T-cell (primary cell): Measurements from ENCODE around the gene HS2ST1. TPM values are rescaled to one million over a fixed set of nuclear protein-coding genes. Genes with fewer than 3 reads are reported as not detected.

ENCODE experiments used
- ATAC-seq, 4 experiments: fragments of 200-7000 bp in 3 of 4; fragments of 150-1000 bp in 1 of 4; cut with Tn5 transposase; replicated peaks in 1 of 4; 1 replicate in 3 of 4; 2 replicates in 1 of 4; pipeline ENCODE4 v1.10.0; 2021; ENCODE audit warnings: moderate library complexity in 3 of 4, mild to moderate bottlenecking in 2 of 4, moderate number of reproducible peaks in 1 of 4
- CTCF ChIA-PET, 2 donors: fragments of 300-600 bp; sonication (Branson Sonifier 250); formaldehyde crosslinking; loops; one replicate each; lab custom pipeline; 2022; ENCODE audit warnings: antibody characterized with exemption in 2 of 2; lab: Charles Lee
- POLR2A ChIA-PET, 2 donors: fragments of 300-600 bp; sonication (Branson Sonifier 250); formaldehyde crosslinking; loops; one replicate each; lab custom pipeline; 2022; ENCODE audit warnings: antibody characterized with exemption in 2 of 2; lab: Charles Lee
- DNase-seq, 35 experiments: peaks; one replicate each; pipeline versions ENCODE4 v3.0.0 to v3.0.0-alpha.2; 2013 to 2023
- H3K27ac ChIP-seq: one replicate; pipeline ENCODE4 v1.5.1; 2013; ENCODE audit warnings: low read length
- H3K27me3 ChIP-seq, 2 experiments: replicated peaks in 1 of 2; 1 replicate in 1 of 2; 2 replicates in 1 of 2; pipeline versions ENCODE4 v1.6.1 to v1.7.0; 2013; ENCODE audit warnings: low read length in 1 of 2, mixed read lengths in 1 of 2; ENCODE audit not compliant: control insufficient read depth in 2 of 2, insufficient read depth in 2 of 2; ENCODE audit errors: extremely low read depth in 1 of 2
- H3K36me3 ChIP-seq, 2 donors: 1 replicate in 1 of 2; 2 replicates in 1 of 2; pipeline versions ENCODE4 v1.6.1 to v1.7.0; 2013; ENCODE audit warnings: low read length in 1 of 2; ENCODE audit not compliant: control insufficient read depth in 2 of 2, insufficient read depth in 1 of 2; ENCODE audit errors: extremely low read depth in 1 of 2
- H3K4me1 ChIP-seq, 2 experiments: 1 replicate in 1 of 2; 2 replicates in 1 of 2; pipeline versions ENCODE4 v1.6.1 to v1.7.0; 2013; ENCODE audit warnings: low read length in 2 of 2, mixed read lengths in 1 of 2; ENCODE audit not compliant: insufficient read depth in 2 of 2, control insufficient read depth in 1 of 2; ENCODE audit errors: extremely low read depth in 1 of 2
- H3K4me3 ChIP-seq, 2 donors: 1 replicate in 1 of 2; 2 replicates in 1 of 2; pipeline versions ENCODE4 v1.5.1 to v1.7.0; 2013; ENCODE audit warnings: mild to moderate bottlenecking in 2 of 2, low read length in 1 of 2, moderate library complexity in 1 of 2; ENCODE audit not compliant: control insufficient read depth in 1 of 2; ENCODE audit errors: extremely low read depth in 1 of 2
- H3K9me3 ChIP-seq: 2 replicates; pipeline ENCODE4 v1.7.0; 2013
- H3K27ac Mint-ChIP-seq, 2 donors: one replicate each; pipeline ENCODE4 v1.8.0; 2020 to 2021; ENCODE audit warnings: mild to moderate bottlenecking in 2 of 2, mixed read lengths in 2 of 2
- H3K27me3 Mint-ChIP-seq, 2 donors: one replicate each; pipeline ENCODE4 v1.8.0; 2021 to 2022; ENCODE audit warnings: mixed read lengths in 2 of 2
- H3K36me3 Mint-ChIP-seq: one replicate; pipeline ENCODE4 v1.8.0; 2021; ENCODE audit warnings: mixed read lengths
- H3K4me1 Mint-ChIP-seq, 3 donors: one replicate each; pipeline ENCODE4 v1.8.0; 2020 to 2022; ENCODE audit warnings: mixed read lengths in 3 of 3, mild to moderate bottlenecking in 1 of 3
- H3K4me3 Mint-ChIP-seq, 3 donors: one replicate each; pipeline ENCODE4 v1.8.0; 2020 to 2022; ENCODE audit warnings: mild to moderate bottlenecking in 3 of 3, mixed read lengths in 3 of 3, moderate library complexity in 3 of 3
- H3K9me3 Mint-ChIP-seq, 3 donors: one replicate each; pipeline ENCODE4 v1.8.0; 2020 to 2022; ENCODE audit warnings: mixed read lengths in 3 of 3
- WGBS: methylation state at CpG from one replicate; pipeline ENCODE4 v1.1.5; 2013; ENCODE audit warnings: missing lambda C conversion rate; ENCODE audit not compliant: insufficient coverage; 5-methylcytosine and 5-hydroxymethylcytosine counted together
- total RNA-seq, 35 experiments: library from RNA in 6 of 35; stranded (reverse) in 6 of 35; fragments of 120-200 nt in 1 of 35; gene quantifications; one replicate each; pipeline versions ENCODE4 v1.2.1 to v1.2.4 and lab custom pipeline; 2013 to 2026

HS2ST1 gene
- total RNA-seq, 5 donors from 2014 or later (not counting 1 experiment from before 2014, with no cell fraction given), result 10.5 to 14.0 (median 11.0) TPM

- Histone ChIP-seq H3K27ac (no peak overlapping the region), H3K4me3 (no peak overlapping the region), H3K9me3 (no peaks in the 10 kb centered on the region), H3K36me3 (no peaks in the 10 kb centered on the region), H3K4me1 (no peaks in the 10 kb centered on the region), H3K27me3 (no peaks in the 10 kb centered on the region)
- CTCF ChIA-PET, result no interaction called here
- Mint-ChIP-seq H3K4me3 (no peak overlapping the region), H3K27me3 (no peaks in the 10 kb centered on the region), H3K36me3 (peaks cover 23% of the 10 kb centered on the region), H3K9me3 (no peaks in the 10 kb centered on the region), H3K27ac (no peak overlapping the region), H3K4me1 (peaks cover 0 to 8% (median 7%) of the 10 kb centered on the region in 3 donors)
- ATAC-seq (no peak), DNase-seq (no peak)
- POLR2A ChIA-PET, result no interaction called here
- WGBS, result no CpG with 5 or more reads among the region's 2 CpGs
Observed at GRCh38 chr1:86990826-86991225, 76.4 kb downstream of the HS2ST1 start.

GRCh38 chr1:86991549-86992186, 77.2 kb downstream of the HS2ST1 start:
- H3K36me3 Mint-ChIP-seq, result peaks cover 23% of the 10 kb centered on the region
- no peak overlapping the region for H3K4me3 ChIP-seq
- DNase-seq (no peak), ATAC-seq (no peak)
- H3K9me3 Mint-ChIP-seq, result no peaks in the 10 kb centered on the region
- no peaks in the 10 kb centered on the region for H3K27me3 Mint-ChIP-seq
- CTCF ChIA-PET, result no interaction called here
- no peaks in the 10 kb centered on the region for H3K27me3 ChIP-seq
- POLR2A ChIA-PET, result no interaction called here
- H3K9me3 ChIP-seq, result no peaks in the 10 kb centered on the region
- peaks cover 0 to 9% (median 9%) of the 10 kb centered on the region in 3 donors for H3K4me1 Mint-ChIP-seq
- H3K4me1 ChIP-seq, result no peaks in the 10 kb centered on the region
- H3K36me3 ChIP-seq, result no peaks in the 10 kb centered on the region
- 100% methylated on average over 5 of the region's 6 CpGs for WGBS
- H3K4me3 Mint-ChIP-seq, result no peak overlapping the region
- H3K27ac Mint-ChIP-seq, result no peak overlapping the region
- no peak overlapping the region for H3K27ac ChIP-seq

- H3K36me3 Mint-ChIP-seq, result peaks cover 19% of the 10 kb centered on the region
- CTCF ChIA-PET, result no interaction called here
- no peaks in the 10 kb centered on the region for H3K27me3 ChIP-seq
- H3K36me3 ChIP-seq, result no peaks in the 10 kb centered on the region
- no CpG with 5 or more reads among the region's 2 CpGs for WGBS
- POLR2A ChIA-PET, result no interaction called here
- ATAC-seq (no peak), DNase-seq (no peak)
- no peak overlapping the region for H3K4me3 Mint-ChIP-seq
- H3K9me3 ChIP-seq, result no peaks in the 10 kb centered on the region
- no peaks in the 10 kb centered on the region for H3K27me3 Mint-ChIP-seq
- no peaks in the 10 kb centered on the region for H3K9me3 Mint-ChIP-seq
- H3K4me1 ChIP-seq, result no peaks in the 10 kb centered on the region
- no peak overlapping the region for H3K4me3 ChIP-seq
- peaks cover 0 to 16% (median 9%) of the 10 kb centered on the region in 3 donors for H3K4me1 Mint-ChIP-seq
- H3K27ac ChIP-seq, result no peak overlapping the region
- H3K27ac Mint-ChIP-seq, result no peak overlapping the region
Observed at GRCh38 chr1:86992861-86993260, 78.4 kb downstream of the HS2ST1 start.

- H3K27me3 ChIP-seq, result no peaks in the 10 kb centered on the region
- ChIA-PET CTCF (no interaction called here), POLR2A (interaction anchor here (0.6 to 1.0 kb wide), 2 partner anchors 14 to 77 kb away, joined by 3 read pairs; no protein-coding TSS in a partner anchor)
- Mint-ChIP-seq H3K4me3 (no peak overlapping the region), H3K4me1 (peaks cover 0 to 16% (median 9%) of the 10 kb centered on the region in 3 donors), H3K27me3 (no peaks in the 10 kb centered on the region), H3K27ac (no peak overlapping the region), H3K9me3 (no peaks in the 10 kb centered on the region), H3K36me3 (peaks cover 15% of the 10 kb centered on the region)
- H3K4me3 ChIP-seq, result no peak overlapping the region
- H3K9me3 ChIP-seq, result no peaks in the 10 kb centered on the region
- DNase-seq (no peak), ATAC-seq (no peak)
- WGBS, result no CpG with 5 or more reads among the region's 4 CpGs
- no peaks in the 10 kb centered on the region for H3K36me3 ChIP-seq
- no peaks in the 10 kb centered on the region for H3K4me1 ChIP-seq
- no peak overlapping the region for H3K27ac ChIP-seq
Observed at GRCh38 chr1:86993269-86993985, 79.0 kb downstream of the HS2ST1 start.

GRCh38 chr1:86994061-86994460, 79.6 kb downstream of the HS2ST1 start:
- ATAC-seq, result no peak
- peaks cover 12% of the 10 kb centered on the region for H3K36me3 Mint-ChIP-seq
- no peaks in the 10 kb centered on the region for H3K4me1 ChIP-seq
- no peak overlapping the region for H3K27ac Mint-ChIP-seq
- no peaks in the 10 kb centered on the region for H3K9me3 Mint-ChIP-seq
- no peaks in the 10 kb centered on the region for H3K9me3 ChIP-seq
- H3K27me3 Mint-ChIP-seq, result no peaks in the 10 kb centered on the region
- peaks cover 0 to 16% (median 9%) of the 10 kb centered on the region in 3 donors for H3K4me1 Mint-ChIP-seq
- CTCF ChIA-PET, result no interaction called here
- no peak for DNase-seq
- no peaks in the 10 kb centered on the region for H3K36me3 ChIP-seq
- POLR2A ChIA-PET, result interaction anchor here (0.6 to 1.0 kb wide), 2 partner anchors 14 to 77 kb away, joined by 3 read pairs; no protein-coding TSS in a partner anchor
- H3K4me3 ChIP-seq, result no peak overlapping the region
- no peak overlapping the region for H3K4me3 Mint-ChIP-seq
- H3K27me3 ChIP-seq, result no peaks in the 10 kb centered on the region
- no peak overlapping the region for H3K27ac ChIP-seq

DNA sequence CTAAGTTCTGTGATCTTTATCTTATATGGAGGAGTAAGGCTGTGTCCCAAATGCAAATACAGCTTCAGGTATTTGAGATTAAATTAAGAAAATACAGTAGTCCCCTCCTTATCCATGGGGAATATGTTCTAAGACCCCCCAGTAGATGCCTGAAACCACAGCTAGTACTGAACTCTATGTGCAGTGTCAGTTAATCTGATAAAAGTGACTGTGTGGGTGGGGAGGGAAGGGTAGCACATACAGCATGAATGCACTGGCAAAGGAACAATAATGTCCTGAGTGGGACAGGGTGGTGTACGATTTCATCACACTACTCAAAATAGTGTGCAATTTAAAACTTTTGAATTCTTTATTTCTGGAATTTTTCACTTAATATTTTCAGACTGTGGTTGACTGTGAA, 83.1 kb downstream of the HS2ST1 start:
- H3K27ac ChIP-seq, result no peak overlapping the region
- H3K4me1 ChIP-seq, result no peaks in the 10 kb centered on the region
- no peaks in the 10 kb centered on the region for H3K9me3 ChIP-seq
- WGBS, result no CpG with 5 or more reads among the region's 1 CpG
- Mint-ChIP-seq H3K27ac (no peak overlapping the region), H3K36me3 (peaks cover 16% of the 10 kb centered on the region), H3K27me3 (no peaks in the 10 kb centered on the region), H3K4me1 (peaks cover 0 to 16% (median 9%) of the 10 kb centered on the region in 3 donors), H3K9me3 (peaks cover 0 to under 1% (median 0%) of the 10 kb centered on the region in 3 donors), H3K4me3 (no peak overlapping the region)
- POLR2A ChIA-PET, result no interaction called here
- DNase-seq (no peak), ATAC-seq (no peak)
- no peaks in the 10 kb centered on the region for H3K27me3 ChIP-seq
- no peak overlapping the region for H3K4me3 ChIP-seq
- CTCF ChIA-PET, result interaction anchor here in 1 of 2 donors (1.2 kb wide), 1 partner anchor 47 kb away, joined by 3 read pairs; no protein-coding TSS in a partner anchor
- H3K36me3 ChIP-seq, result no peaks in the 10 kb centered on the region
